ENCODE results near the gene GSX1. TPM values are rescaled to one million over a fixed set of nuclear protein-coding genes. Genes with fewer than 3 reads are reported as not detected.

The GSX1 gene
- total RNA-seq, 4 donors from 2014 or later, result not detected

DNA sequence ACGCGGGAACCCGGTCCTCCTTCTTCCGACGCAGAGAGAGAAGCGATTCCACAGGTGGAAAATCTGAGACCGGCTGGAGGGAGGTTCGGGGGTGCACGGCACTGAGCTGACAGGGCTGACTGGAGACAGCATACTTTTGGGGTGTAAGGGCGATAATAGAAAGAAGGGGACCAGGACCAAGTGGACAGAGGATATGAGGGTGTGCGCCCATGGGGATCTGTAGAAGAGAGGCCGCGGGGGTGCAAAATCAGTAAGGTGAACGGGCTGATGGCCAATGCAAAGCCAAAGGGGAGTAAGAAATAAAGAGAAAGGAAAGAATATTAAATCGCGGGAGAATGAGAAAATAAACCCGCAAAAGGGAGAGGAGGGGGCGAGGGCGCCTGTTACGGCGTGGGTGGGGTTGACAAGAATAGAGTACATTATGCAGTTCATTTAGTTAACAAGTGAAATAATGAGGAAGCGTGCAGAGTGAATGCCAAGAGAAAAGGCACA, 336 bp upstream of the GSX1 start:
- Histone ChIP-seq H3K27ac (no peak overlapping the region), H3K9me3 (no peaks in the 10 kb centered on the region), H3K4me3 (peak overlapping the region in 1 of 4 donors; percentile 50), H3K27me3 (peaks cover 84 to 99% (median 92%) of the 10 kb centered on the region in 3 donors), H3K36me3 (no peaks in the 10 kb centered on the region), H3K4me1 (peaks cover 20 to 34% of the 10 kb centered on the region in 2 donors)
- no peak for ATAC-seq
- DNase-seq, result no peak
- intact Hi-C loops (cut with DNase I; ENCODE audit: low total_unique reads), result loop anchor here (10.0 kb wide), 1 partner anchor 127 kb away; no protein-coding TSS in a partner anchor
- in situ Hi-C loops (cut with MboI; ENCODE audit: low sequenced_read_pairs in 4 of 4), result no loop called here
- TF ChIP-seq POLR2A (IDR thresholded peaks at IDR 0.05), result no peak
- TF ChIP-seq, protein P1, sequence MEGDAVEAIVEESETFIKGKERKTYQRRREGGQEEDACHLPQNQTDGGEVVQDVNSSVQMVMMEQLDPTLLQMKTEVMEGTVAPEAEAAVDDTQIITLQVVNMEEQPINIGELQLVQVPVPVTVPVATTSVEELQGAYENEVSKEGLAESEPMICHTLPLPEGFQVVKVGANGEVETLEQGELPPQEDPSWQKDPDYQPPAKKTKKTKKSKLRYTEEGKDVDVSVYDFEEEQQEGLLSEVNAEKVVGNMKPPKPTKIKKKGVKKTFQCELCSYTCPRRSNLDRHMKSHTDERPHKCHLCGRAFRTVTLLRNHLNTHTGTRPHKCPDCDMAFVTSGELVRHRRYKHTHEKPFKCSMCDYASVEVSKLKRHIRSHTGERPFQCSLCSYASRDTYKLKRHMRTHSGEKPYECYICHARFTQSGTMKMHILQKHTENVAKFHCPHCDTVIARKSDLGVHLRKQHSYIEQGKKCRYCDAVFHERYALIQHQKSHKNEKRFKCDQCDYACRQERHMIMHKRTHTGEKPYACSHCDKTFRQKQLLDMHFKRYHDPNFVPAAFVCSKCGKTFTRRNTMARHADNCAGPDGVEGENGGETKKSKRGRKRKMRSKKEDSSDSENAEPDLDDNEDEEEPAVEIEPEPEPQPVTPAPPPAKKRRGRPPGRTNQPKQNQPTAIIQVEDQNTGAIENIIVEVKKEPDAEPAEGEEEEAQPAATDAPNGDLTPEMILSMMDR (IDR thresholded peaks at IDR 0.05 in 4 of 5, conservative IDR thresholded peaks at IDR 0.05 in 1 of 5), result no peak

GRCh38 chr13:27793507-27794367, 1.5 kb downstream of the GSX1 start:
- ATAC-seq (no peak), DNase-seq (no peak)
- Histone ChIP-seq H3K9me3 (no peaks in the 10 kb centered on the region), H3K27me3 (peaks cover 96 to 99% (median 96%) of the 10 kb centered on the region in 3 donors), H3K27ac (no peak overlapping the region), H3K4me3 (no peak overlapping the region), H3K4me1 (peaks cover 20 to 34% of the 10 kb centered on the region in 2 donors), H3K36me3 (no peaks in the 10 kb centered on the region)
- TF ChIP-seq, protein P1 (IDR thresholded peaks at IDR 0.05 in 4 of 5, conservative IDR thresholded peaks at IDR 0.05 in 1 of 5), result no peak
- TF ChIP-seq POLR2A (IDR thresholded peaks at IDR 0.05), result no peak
- intact Hi-C loops (cut with DNase I; ENCODE audit: low total_unique reads) (loop anchor here (10.0 kb wide), 1 partner anchor 129 kb away; no protein-coding TSS in a partner anchor), in situ Hi-C loops (cut with MboI; ENCODE audit: low sequenced_read_pairs in 4 of 4) (no loop called here)

GRCh38 chr13:27794368-27794691, 2.0 kb downstream of the GSX1 start:
- intact Hi-C loops (cut with DNase I; ENCODE audit: low total_unique reads) (loop anchor here (10.0 kb wide), 1 partner anchor 130 kb away; no protein-coding TSS in a partner anchor), in situ Hi-C loops (cut with MboI; ENCODE audit: low sequenced_read_pairs in 4 of 4) (no loop called here)
- DNase-seq, result no peak
- TF ChIP-seq POLR2A (IDR thresholded peaks at IDR 0.05), result no peak
- TF ChIP-seq, protein P1 (IDR thresholded peaks at IDR 0.05 in 4 of 5, conservative IDR thresholded peaks at IDR 0.05 in 1 of 5), result no peak
- Histone ChIP-seq H3K27ac (no peak overlapping the region), H3K9me3 (no peaks in the 10 kb centered on the region), H3K27me3 (peaks cover 90 to 93% (median 90%) of the 10 kb centered on the region in 3 donors), H3K4me1 (peaks cover 20 to 34% of the 10 kb centered on the region in 2 donors), H3K36me3 (no peaks in the 10 kb centered on the region), H3K4me3 (no peak overlapping the region)
- no peak for ATAC-seq

DNA sequence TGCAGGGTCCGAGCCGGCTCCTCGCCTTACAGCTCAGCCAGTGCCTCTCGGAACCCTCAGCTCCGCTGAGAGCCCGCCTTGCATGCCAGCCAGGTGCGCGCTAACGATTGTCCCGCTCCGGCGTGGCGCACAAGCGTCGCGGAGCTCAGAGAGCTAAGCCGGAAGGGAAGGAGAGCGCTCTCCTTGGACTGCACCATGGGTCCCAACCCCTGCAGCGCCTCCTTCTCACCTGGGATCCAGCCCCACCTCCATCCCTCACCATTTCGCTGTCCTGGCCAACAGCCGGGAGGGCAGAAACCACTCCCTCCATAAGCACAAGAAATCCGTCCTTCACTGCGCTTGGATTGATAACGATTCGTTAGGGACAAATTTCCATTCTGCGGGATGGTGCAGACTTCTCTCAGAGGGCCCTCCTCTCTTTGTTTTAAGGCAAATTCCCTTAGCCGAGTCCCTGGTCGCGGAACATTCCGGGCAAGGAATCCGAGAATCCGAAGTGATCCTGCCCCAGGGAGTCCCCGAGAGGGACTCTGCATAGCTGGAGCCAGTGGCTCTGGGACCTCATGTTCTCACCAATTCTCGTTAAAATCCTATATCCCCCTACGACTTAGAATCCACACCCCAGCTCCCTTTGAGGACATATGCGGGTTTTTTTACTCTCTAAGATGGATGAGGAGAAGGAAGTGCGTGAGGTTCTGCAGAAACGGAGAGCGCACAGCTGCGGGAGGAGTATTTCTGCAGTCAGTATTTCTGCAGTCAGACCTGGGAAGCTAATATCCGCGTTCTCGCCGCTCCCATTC, 2.8 kb downstream of the GSX1 start:
- intact Hi-C loops (cut with DNase I; ENCODE audit: low total_unique reads), result loop anchor here (10.0 kb wide), 1 partner anchor 130 kb away; no protein-coding TSS in a partner anchor
- TF ChIP-seq POLR2A (IDR thresholded peaks at IDR 0.05), result no peak
- TF ChIP-seq, protein P1 (IDR thresholded peaks at IDR 0.05 in 4 of 5, conservative IDR thresholded peaks at IDR 0.05 in 1 of 5), result no peak
- Histone ChIP-seq H3K4me3 (no peak overlapping the region), H3K36me3 (no peaks in the 10 kb centered on the region), H3K4me1 (peaks cover 14 to 26% of the 10 kb centered on the region in 2 donors), H3K27me3 (peaks cover 82 to 90% (median 89%) of the 10 kb centered on the region in 3 donors), H3K9me3 (no peaks in the 10 kb centered on the region), H3K27ac (no peak overlapping the region)
- DNase-seq (no peak), ATAC-seq (no peak)
- in situ Hi-C loops (cut with MboI; ENCODE audit: low sequenced_read_pairs in 4 of 4), result no loop called here

Measured in gastrocnemius medialis (tissue), 4 donors.